ENCODE data around the gene HMOX2.

The HMOX2 gene

GRCh38 chr16:4435337-4436067 is 40.7 kb upstream of the HMOX2 start:
- Histone ChIP-seq H3K79me2 (ENCODE audit: control insufficient read depth, low read length) (peaks cover 55% of the 10 kb centered on the region), H3F3A (ENCODE audit: control insufficient read depth, insufficient read depth) (0 out of 2 replicates have a peak, but pooled peaks cover 3% of the 10 kb centered on the region), H3K4me1 (ENCODE audit: control insufficient read depth, low read length) (no peaks in the 10 kb centered on the region), H3K27me3 (ENCODE audit: control insufficient read depth, low read length) (no peaks in the 10 kb centered on the region), H3K4me2 (ENCODE audit: low read length) (no peak overlapping the region), H4K20me1 (ENCODE audit: control insufficient read depth, insufficient read depth, low read depth, low read length) (peaks cover 3% of the 10 kb centered on the region; the same call in 1 of the 2 replicates), H3K9me3 (ENCODE audit: control insufficient read depth, insufficient read depth, low read length) (no peaks in the 10 kb centered on the region), H3K36me3 (ENCODE audit: control insufficient read depth, low read length) (peaks cover 88% of the 10 kb centered on the region), H3K27ac (ENCODE audit: low read depth, low read length) (no peak overlapping the region), H3K4me3 (ENCODE audit: low read length) (no peak overlapping the region), H3K9me2 (replicated peaks; ENCODE audit: control insufficient read depth, low read length) (no peaks in the 10 kb centered on the region)
- no peak for TF ChIP-seq CTCF (IDR thresholded peaks at IDR 0.05; ENCODE audit: low read depth, low read length, poor library complexity, severe bottlenecking)

GRCh38 chr16:4437366-4437765 is 38.8 kb upstream of the HMOX2 start:
- no peaks in the 10 kb centered on the region for H3K9me2 ChIP-seq (replicated peaks; ENCODE audit: control insufficient read depth, low read length)
- peaks cover 39% of the 10 kb centered on the region for H3K79me2 ChIP-seq (ENCODE audit: control insufficient read depth, low read length)
- no peaks in the 10 kb centered on the region for H3K9me3 ChIP-seq (ENCODE audit: control insufficient read depth, insufficient read depth, low read length)
- H3K27me3 ChIP-seq (ENCODE audit: control insufficient read depth, low read length), result no peaks in the 10 kb centered on the region
- H3K4me2 ChIP-seq (ENCODE audit: low read length), result no peak overlapping the region
- H3K4me1 ChIP-seq (ENCODE audit: control insufficient read depth, low read length), result no peaks in the 10 kb centered on the region
- 0 out of 2 replicates have a peak, but pooled peaks cover 3% of the 10 kb centered on the region for H3F3A ChIP-seq (ENCODE audit: control insufficient read depth, insufficient read depth)
- peaks cover 91% of the 10 kb centered on the region for H3K36me3 ChIP-seq (ENCODE audit: control insufficient read depth, low read length)
- no peak for TF ChIP-seq EZH2phosphoT487 (IDR thresholded peaks at IDR 0.05; ENCODE audit: borderline replicate concordance, low read length)
- no peak for TF ChIP-seq CTCF (IDR thresholded peaks at IDR 0.05; ENCODE audit: low read depth, low read length, poor library complexity, severe bottlenecking)
- H3K4me3 ChIP-seq (ENCODE audit: low read length), result no peak overlapping the region
- peaks cover 3% of the 10 kb centered on the region; the same call in 1 of the 2 replicates for H4K20me1 ChIP-seq (ENCODE audit: control insufficient read depth, insufficient read depth, low read depth, low read length)
- no peak overlapping the region for H3K27ac ChIP-seq (ENCODE audit: low read depth, low read length)

- H3K27ac ChIP-seq (ENCODE audit: low read depth, low read length), result no peak overlapping the region
- peaks cover 88% of the 10 kb centered on the region for H3K36me3 ChIP-seq (ENCODE audit: control insufficient read depth, low read length)
- no peaks in the 10 kb centered on the region for H4K20me1 ChIP-seq (ENCODE audit: control insufficient read depth, insufficient read depth, low read depth, low read length)
Observed at GRCh38 chr16:4442371-4442770, 33.8 kb upstream of the HMOX2 start.

More at GRCh38 chr16:4442371-4442770, 33.8 kb upstream of the HMOX2 start:
- no peak overlapping the region for H3K4me2 ChIP-seq (ENCODE audit: low read length)
- H3K4me1 ChIP-seq (ENCODE audit: control insufficient read depth, low read length), result no peaks in the 10 kb centered on the region
- no peaks in the 10 kb centered on the region for H3K27me3 ChIP-seq (ENCODE audit: control insufficient read depth, low read length)
- no peaks in the 10 kb centered on the region for H3F3A ChIP-seq (ENCODE audit: control insufficient read depth, insufficient read depth)
- peaks cover 3% of the 10 kb centered on the region for H3K79me2 ChIP-seq (ENCODE audit: control insufficient read depth, low read length)
- TF ChIP-seq CTCF (IDR thresholded peaks at IDR 0.05; ENCODE audit: low read depth, low read length, poor library complexity, severe bottlenecking) (no peak), EZH2phosphoT487 (IDR thresholded peaks at IDR 0.05; ENCODE audit: borderline replicate concordance, low read length) (no peak)
- no peak overlapping the region for H3K4me3 ChIP-seq (ENCODE audit: low read length)
- H3K9me2 ChIP-seq (replicated peaks; ENCODE audit: control insufficient read depth, low read length), result no peaks in the 10 kb centered on the region
- H3K9me3 ChIP-seq (ENCODE audit: control insufficient read depth, insufficient read depth, low read length), result no peaks in the 10 kb centered on the region
